ENCODE data around the gene COL9A3.

The COL9A3 gene

DNA sequence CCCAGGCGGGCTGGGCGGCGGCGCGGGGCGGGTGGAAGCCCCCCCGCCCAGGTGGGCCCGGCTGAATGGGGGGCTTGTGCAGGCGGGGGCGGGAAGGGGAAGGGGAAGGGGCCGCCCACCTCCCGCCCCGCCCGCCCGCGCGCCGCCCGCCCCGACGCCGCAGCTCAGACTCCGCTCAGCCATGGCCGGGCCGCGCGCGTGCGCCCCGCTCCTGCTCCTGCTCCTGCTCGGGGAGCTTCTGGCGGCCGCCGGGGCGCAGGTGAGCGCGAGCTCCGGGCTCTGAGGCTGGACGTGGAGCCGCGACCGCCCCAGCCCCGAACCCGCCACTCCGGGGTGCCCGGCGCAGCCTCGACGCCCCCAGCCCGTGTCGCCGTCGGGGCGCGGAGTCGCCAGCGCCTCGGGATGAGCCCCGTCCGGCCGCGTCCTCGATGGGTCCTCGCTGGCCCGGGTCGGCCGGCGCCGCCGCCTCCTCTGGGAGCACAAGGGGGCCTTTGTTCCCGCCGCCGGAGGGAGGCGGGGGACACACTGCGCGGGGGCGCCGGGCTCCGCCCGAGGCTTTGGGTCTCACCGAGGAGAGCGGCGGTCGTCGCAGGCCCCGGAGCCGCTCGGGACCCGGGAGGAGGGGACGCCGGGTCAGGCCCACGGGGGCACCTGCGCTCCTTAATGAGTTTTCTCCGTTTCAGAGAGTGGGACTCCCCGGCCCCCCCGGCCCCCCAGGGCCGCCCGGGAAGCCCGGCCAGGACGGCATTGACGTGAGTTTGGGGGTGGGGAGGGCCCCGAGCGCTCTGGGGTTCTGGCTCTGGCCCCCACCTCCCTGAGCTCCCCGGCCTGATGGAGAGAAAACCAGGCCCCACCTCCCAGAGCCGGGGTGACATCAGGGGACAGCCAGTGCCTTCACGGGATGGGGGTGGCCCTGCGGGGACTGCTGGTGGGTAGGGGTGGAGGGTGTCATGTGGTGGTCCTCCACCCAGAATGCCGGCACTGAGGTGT lies at the start of gene COL9A3:
Gene COL9A3 (plus strand): TSS at position 167 of the 990 bp plus-strand sequence. CDS start 15 bp downstream, at position 182.
- no peak for DNase-seq (ENCODE audit: low spot score)

DNA sequence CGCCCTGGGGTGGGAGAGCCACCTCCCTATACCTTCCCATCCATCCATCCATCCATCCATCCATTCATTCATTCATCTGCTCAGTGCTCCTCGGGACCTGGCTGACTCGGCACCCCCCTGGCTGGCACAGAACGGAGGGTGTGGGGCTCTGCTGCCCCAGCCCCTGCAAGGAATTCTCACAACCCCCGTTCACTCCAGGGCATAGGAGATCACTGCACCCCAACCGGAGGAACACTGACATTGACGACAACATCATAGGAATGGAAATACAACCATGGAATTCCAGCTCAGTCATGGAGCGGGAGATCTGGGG lies 48.7 kb upstream of the COL9A3 start:
- DNase-seq (ENCODE audit: low spot score), result no peak

DNA sequence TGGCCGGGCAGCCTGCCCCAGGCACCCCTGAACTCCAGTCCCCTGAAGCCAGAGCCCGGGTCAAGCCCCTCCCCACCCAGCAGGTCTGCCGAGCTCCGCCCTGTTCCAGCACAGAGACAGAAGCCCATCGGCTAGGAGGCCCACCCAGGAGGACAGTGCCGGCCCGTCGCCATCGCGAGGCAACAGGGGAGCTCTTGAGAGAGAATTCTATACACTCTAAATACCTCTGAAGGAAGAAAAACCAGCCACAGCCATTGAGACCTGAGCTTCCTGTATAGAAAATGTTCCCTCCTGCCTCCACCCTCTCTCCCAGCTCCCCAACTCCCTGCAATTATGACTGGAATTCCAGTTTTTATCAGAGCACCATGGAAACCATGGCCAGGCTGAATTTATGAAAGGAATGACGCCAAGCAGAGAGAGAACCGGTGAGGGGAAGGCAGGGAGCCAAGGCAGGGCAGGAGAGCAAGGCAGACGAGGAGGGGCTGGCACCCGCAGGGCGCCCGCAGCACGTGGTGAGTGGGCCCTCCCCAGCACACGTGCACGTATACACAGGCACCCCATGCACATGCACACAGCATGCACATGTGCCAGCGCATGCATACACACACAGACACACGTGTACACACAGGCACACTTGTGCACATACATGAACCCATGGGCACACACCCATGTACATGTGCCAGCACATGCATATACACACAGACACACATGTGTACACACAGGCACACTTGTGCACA lies 48.1 kb upstream of the COL9A3 start:
- DNase-seq (ENCODE audit: low spot score), result no peak

DNA sequence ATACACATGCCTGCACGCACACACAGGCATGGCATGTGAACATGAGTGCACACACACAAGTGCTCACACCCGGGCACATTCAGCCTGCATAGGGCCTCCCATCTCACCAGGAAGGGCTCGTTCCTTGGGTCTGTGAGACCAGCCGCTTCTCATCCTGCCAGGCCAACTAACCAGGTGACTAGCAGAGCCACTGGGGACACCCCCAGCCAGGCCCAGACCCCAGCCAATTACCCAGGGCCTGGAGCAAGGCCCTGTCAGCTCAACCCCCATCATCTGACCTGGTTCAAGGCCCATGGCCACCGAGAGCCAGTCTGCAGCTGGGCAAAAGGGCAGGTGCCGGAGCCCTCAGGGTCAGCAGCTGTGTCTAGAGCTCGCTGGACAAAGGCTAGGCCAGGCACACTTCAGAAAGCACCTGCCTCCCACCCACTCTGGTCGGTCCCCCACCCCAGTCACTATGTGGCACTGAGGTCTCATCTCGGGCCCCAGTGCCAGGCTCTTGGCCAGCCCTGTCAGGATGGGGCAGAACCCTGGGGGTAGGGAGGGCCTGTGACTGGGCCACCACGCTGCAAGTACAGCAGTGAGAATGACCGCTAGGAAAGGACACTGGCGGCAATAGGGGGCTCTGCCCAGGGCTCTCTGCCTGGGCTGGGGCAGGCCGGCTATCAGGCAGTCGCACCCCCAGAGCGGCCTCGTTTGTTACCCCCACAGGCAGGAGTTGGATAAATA lies 47.3 kb upstream of the COL9A3 start:
- DNase-seq (ENCODE audit: low spot score), result no peak

DNA sequence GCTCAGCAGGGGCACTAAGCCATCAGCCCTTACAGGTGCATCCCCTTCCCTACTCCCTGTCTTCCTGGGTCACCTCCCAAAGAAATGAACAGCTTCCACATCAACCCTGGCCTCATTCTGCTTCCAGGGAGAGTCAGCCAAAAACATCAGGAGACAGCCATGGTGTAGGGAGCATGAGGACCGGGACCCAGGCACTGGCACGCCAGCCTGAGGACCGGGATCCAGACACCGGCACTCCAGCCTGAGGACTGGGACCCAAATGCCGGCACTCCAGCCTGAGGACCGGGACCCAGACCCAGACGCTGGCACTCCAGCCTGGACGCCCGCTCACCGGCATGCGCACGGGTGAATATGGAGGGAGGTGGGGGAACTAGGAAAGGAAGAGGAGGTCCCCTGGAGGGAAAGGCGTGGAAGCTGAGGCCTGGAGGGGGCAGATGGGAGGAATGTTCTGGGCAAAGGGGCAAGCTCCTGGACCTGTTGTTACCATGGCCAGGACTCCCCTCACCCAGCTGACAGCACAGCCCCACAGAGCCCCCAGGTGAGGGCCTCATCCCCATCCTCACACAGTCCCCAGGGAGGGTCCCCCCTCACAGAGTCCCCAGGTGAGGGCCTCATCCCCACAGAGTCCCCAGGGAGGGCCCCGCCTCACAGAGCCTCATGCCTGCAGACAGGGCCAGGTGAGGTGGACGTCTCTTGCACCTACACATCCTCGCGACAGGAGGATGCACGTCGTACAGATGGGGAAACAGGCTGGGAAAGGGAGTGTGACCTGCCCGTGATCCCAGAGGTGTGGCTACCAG lies 46.5 kb upstream of the COL9A3 start:
- DNase-seq (ENCODE audit: low spot score), result no peak

DNA sequence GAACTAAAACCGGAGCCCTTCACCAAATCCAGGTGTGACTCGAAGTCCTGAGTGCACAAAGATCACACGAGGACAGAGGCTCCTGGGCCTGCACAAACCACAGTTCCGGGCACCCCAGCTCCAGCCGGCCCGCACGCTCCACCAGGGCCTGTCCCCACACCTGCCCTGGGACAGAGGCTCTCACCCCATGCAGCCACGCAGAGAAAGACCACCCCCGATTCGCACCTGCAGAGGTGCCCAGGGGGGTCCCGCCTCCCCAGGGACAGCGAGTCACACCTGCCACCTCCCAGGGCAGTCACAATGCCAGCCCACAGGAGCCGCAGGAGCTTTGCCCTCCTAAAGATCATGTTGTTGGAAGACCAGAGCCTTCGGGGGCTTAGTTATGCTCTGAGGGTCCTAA lies 45.9 kb upstream of the COL9A3 start:
- no peak for DNase-seq (ENCODE audit: low spot score)

DNA sequence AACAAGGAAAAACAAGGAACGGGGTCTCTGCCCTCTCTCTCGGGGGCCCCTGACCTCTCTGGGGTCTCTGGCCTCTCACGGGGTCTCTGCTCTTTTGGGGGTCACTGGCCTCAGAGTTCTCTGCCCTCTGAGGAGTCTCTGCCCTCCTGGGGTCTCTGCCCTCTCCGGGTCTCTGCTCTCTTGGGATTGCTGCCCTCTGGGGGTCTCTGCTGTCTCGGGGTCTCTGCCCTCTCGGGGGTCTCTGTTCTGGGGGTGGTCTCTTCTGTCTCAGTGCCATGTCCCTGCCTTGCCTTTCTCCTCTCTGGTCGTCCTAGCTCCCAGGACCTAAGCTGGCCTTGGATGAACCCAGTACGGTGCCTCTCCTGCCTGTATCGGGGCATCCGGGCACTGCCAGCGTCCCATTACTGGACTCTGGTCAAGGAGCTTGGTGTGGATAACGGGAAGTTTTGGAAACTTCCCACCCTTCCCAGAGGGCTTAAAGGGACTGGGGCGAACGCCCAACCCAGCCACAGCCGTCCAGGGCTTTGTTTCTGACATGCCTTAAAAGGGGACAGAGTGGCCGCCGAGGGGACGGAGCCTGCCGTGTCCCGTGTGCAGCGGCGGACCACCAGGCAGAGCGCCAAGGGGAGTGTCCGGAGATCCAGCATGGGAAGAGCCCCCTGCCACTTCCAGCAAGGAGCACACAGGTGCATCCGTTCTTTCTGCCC lies 45.3 kb upstream of the COL9A3 start:
- no peak for DNase-seq (ENCODE audit: low spot score)

DNA sequence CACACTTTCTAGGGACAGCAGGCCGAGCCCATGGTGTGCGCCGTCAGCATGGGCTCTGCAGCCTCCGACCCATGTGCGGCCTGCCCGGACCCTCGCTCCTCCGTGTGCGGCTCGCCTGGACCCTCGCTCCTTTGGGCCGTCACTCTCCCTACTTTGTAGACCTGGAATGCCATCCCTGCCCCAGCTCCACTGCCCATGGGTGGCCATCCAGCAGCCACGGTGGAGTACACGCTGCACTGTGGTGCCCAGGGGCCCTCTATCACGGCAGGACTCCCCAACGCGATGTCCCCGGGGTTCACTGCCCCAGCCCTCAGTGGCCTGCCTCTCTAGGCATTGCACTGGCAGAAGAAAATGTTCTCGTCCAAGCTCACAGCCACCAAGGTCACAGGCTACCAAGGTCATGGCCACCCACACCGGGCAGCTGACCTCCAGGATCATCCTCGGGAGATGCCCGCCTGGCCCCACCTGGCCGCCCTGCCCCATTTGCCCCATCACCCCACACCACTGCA lies 44.7 kb upstream of the COL9A3 start:
- DNase-seq (ENCODE audit: low spot score), result no peak

DNA sequence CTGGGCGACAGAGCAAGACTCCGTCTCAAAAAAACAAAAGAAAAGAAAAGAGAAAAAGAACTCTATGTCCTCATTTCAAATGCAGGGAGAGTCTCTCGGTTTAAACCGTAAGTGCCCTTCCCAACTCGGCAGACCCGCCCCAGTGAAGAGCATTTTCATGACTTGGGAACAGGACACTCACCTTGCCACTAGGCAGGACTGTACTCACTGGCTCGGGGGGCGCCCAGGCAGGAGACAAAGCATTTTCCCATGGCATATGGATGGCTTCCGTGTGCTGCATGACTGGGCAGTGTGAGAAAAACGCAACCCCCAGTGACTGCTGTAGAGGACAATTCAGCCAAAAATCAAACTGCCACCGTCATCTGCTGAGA lies 44.2 kb upstream of the COL9A3 start:
- no peak for DNase-seq (ENCODE audit: low spot score)

DNA sequence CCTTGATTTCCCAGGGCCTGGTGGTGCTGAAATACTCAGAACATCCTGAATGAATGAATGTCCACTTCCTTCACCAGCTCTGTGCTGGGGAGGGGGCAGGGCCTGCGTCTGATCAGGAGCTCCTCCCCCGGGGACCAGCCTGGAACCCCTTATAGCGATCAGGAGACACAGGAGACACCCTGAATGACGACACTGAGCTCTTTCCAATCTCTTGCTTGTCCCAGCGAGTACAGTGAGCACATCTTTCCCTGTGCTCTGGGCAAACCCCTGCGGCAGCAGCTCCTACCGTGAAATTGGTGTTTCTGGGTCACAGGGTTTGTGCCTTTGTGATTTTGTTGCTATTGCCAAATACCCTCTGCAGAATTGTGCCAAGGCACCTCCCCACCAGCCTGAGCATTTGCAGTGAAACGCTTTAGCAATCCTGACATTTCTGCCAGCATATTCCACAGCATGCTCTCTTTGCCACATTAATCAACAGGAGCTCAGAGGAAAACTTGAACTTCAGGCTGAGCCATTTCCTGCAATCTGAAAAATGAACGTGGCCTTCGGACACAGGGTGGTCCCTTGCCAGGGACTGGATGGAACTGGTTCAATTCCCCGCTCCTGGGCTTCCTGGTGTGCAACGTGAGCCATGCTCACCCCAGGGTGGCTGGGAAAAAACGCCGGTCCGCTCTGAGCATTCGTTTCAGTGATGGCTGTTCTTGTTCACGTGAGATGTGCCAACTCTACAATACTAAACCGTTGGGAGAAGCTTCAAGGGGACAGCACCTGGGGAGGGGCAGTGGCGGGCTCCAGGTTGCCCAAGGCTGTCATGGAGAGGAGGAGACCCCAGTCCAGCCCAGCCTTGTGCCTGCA lies 43.6 kb upstream of the COL9A3 start:
- peak; percentile 73 for DNase-seq (ENCODE audit: low spot score)

DNA sequence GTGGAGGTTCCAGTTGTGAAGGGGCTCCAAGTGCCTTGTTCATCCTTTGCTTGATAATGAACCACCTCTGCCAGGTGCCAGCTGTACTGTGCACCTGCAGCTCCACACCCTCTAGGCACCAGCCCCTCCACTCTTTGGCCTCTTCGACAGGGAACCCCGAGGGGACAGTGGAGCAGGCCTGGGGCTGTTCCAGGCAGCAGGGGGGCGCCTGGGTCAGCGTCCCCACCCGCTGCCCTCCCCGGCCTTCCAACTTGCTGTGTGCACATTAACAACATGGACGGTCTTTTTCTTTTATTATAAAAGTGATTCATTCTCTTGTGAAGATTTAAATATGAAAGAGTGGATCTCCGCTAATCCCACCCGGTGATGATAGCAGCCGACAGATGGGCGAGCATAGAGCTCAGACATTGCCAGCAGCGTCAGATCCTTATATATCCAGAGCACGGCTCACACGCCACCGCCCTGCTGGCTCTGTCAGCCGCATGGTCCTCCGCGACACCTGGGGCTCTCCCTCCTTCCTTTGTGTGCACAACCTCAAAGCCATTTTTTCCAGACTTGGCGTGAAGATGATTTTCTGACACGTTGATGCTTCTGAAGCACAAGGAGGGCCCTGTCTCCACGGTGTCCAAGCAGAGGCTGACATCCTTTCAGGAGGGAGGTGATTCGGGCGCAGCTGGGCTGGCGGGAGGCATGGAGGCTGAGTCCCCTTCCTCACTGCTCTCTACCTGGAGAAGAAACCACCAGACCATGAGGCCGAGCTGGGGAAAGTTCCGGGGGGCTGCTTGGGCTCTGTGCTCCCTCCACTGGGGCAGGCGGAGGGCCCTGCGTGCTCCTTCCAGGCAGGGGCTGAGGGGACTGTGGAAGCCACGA lies 42.8 kb upstream of the COL9A3 start:
- DNase-seq (ENCODE audit: low spot score), result no peak

DNA sequence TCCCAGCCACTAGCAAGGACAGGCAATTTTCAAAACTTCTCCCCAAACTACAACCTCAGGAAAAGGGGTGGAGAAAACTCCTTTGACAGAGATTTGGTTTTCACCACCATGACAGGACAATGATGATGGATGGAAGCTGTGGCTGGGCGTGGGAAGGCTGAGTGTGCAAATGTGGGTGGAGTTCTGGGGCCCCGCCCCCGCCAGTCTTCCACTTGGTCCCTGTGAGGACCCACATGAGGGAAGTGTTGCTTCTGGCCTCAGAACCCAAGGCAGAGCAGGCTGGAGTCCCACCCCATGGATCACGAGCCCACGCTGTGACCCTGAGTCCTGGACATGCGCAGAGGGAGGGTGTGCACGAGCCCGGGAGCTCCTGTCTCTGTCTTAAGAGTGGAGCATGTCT lies 42.1 kb upstream of the COL9A3 start:
- no peak for DNase-seq (ENCODE audit: low spot score)

DNA sequence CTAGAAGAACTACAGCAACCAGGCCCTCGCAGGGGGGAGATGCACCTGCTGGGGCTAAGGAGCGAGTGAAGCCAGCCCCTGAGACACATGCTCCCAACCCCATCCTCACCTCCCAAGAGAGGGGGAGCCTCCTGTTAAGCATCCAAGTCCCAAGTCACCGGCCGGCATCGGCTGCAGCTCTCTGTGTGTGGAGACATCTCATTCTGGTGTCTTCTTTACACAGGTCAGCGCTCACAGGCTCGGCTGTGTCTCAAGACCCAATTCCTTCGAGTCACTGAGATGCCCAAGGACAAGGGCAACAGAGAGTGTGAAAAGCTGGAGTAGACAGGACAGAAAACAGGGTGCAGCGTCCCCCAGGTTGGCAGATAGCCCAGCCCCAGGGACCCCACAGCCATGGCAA lies 41.6 kb upstream of the COL9A3 start:
- no peak for DNase-seq (ENCODE audit: low spot score)

DNA sequence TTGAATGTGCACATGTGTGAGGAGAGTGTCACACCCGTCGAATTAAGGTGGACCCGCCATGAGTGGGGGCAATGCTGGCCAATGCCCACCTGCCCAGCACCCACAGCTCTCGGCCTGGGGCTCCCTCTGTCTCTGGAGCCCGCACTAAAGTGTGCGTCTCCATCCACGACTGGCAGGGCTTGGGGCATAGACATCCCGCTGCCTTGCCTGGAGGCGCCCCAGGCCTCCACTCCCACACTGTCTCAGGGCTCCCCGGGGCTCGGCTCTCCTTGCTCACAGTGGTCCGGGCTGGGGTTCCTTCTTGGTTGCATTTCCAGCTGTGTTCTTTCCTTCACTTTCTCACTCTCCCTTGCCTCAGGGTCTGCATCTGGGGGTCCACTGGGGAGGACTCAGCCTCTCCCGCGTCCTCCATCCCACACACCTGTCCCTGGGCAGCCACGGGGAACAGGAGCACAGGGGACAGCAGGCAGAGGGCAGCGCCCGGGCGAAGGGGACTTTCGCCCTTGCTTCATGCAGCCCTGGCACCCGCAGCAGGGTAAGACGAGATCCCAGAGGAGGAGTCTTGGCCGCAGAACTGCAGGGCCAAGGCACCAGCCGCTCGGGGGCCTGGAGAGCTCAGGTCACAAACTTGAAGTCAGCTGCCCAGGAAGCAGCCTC lies 40.7 kb upstream of the COL9A3 start:
- DNase-seq (ENCODE audit: low spot score), result no peak

DNA sequence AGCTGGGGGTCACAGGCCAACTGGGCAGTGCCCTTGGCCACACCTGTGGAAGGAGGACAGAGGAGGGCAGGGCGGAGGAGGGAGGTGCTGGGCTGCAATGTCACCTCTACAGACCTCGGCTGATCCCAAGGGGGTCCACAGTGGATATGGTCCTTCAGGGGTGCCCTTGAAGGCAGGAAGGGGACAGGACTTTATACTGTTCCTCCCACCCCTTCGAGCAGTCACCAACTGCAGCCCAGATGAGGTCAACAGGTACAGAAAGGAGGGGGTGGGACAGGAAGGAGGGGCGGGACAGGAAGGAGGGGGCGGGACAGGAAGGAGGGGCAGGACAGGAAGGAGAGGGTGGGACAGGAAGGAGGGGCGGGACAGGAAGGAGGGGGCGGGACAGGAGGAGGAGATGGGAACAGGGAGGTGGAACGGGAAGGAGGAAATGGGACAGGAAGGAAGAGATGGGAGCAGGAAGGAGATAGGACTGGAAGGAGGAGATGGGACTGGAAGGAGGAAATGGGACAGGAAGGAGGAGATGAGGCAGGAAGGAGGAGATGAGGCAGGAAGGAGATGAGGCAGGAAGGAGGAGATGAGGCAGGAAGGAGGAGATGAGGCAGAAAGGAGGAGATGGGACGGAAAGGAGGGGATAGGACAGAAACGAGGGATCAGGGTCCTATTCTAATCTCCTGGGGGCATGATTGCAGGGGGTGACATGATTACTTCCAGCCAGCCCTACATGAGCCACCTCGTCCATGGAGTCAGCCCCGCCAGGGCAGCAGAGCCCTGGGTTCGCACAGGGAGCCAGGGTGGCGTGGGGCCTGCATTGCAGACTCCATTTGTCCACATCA lies 39.9 kb upstream of the COL9A3 start:
- peak; percentile 30 for DNase-seq (ENCODE audit: low spot score)

DNA sequence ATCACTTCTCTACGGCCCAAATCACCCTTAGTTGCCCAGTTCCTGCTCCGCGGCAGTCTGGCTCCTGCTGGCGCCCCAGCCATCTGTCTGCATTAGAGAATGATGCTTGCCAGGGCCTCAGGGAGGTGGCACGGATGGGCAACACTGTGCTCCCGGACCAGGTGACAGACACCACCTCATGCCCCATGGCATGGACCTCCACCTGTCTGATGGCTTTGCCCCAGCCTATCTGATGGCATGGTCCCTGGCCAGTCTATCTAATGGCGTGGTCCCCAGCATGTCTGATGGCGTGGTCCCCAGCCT lies 39.4 kb upstream of the COL9A3 start:
- DNase-seq (ENCODE audit: low spot score), result peak; percentile 82

DNA sequence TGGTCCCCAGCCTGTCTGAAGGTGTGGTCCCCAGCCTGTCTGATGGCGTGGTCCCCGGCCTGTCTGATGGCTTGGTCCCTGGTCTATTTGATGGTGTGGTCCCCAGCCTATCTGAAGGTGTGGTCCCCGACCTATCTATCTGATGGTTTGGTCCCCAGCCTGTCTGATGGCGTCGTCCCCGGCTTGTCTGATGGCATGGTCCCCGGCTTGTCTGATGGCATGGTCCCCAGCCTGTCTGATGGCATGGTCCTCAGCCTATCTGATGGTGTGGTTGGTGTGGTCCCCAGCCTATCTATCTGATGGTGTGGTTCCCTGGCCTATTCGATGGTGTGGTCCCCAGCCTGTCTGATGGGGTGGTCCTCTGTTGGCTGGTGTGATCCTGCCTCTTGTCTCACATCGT lies 38.8 kb upstream of the COL9A3 start:
- no peak for DNase-seq (ENCODE audit: low spot score)
